Kidney (tissue), 14 donors: Measurements from ENCODE around the gene NEK6. TPM values are rescaled to one million over a fixed set of nuclear protein-coding genes. Genes with fewer than 3 reads are reported as not detected.

Source experiments
- DNase-seq, 5 donors: peaks; one replicate each; pipeline ENCODE4 v3.0.0-alpha.2; 2013 to 2020
- FAIRE-seq: peaks from 2 replicates; lab custom pipeline; 2012; peaks lifted over from hg19 to GRCh38; lab: Jason Lieb, UNC
- H3K27ac ChIP-seq, 2 donors: one replicate each; pipeline ENCODE4 v1.7.0; 2013; ENCODE audit warnings: low read depth in 2 of 2, low read length in 2 of 2, inconsistent platforms in 1 of 2
- H3K27me3 ChIP-seq: one replicate; pipeline ENCODE4 v1.7.1; 2013; ENCODE audit warnings: low read length, inconsistent platforms; ENCODE audit not compliant: control insufficient read depth, insufficient read depth
- H3K36me3 ChIP-seq, 3 donors: one replicate each; pipeline versions ENCODE4 v1.7.0 to v1.7.1; 2013; ENCODE audit warnings: low read length in 3 of 3, control low read depth in 1 of 3, inconsistent platforms in 1 of 3; ENCODE audit not compliant: insufficient read depth in 3 of 3, control insufficient read depth in 2 of 3
- H3K4me1 ChIP-seq, 3 donors: one replicate each; pipeline versions ENCODE4 v1.7.0 to v1.7.1; 2013; ENCODE audit warnings: low read length in 3 of 3, inconsistent platforms in 1 of 3, low read depth in 1 of 3; ENCODE audit not compliant: control insufficient read depth in 2 of 3, insufficient read depth in 2 of 3
- H3K4me3 ChIP-seq, 3 donors: one replicate each; pipeline versions ENCODE4 v1.7.0 to v1.8.1; 2013; ENCODE audit warnings: low read length in 3 of 3, control low read depth in 1 of 3, inconsistent platforms in 1 of 3
- H3K9ac ChIP-seq, 3 donors: one replicate each; pipeline versions ENCODE4 v1.7.0 to v1.7.1; 2013; ENCODE audit warnings: low read length in 3 of 3, control low read depth in 1 of 3, inconsistent platforms in 1 of 3
- H3K9me3 ChIP-seq, 3 donors: one replicate each; pipeline versions ENCODE4 v1.7.0 to v1.7.1; 2013; ENCODE audit warnings: low read length in 3 of 3, control low read depth in 1 of 3, inconsistent platforms in 1 of 3; ENCODE audit not compliant: control insufficient read depth in 2 of 3, insufficient read depth in 1 of 3
- CTCF ChIP-seq: IDR thresholded peaks from 3 replicates; pipeline ENCODE4 v1.5.1; 2012; ENCODE audit warnings: mild to moderate bottlenecking, moderate library complexity, borderline replicate concordance; ENCODE audit not compliant: insufficient read depth; ENCODE audit errors: extremely low read depth
- intact Hi-C: fragments of 100-400 bp; cut with DNase I; formaldehyde crosslinking; loops from one replicate; pipeline ENCODE4 v1.11.1; 2022
- polyA plus RNA-seq: library from polyadenylated mRNA; stranded (reverse); fragments of 350-450 nt; fragmentation: Illumina TruSeq; extraction: RNeasy Lipid Tissue Mini Kit (QIAGEN cat#74804); gene quantifications from one replicate; pipeline ENCODE4 v1.2.3, GENCODE V29; 2014; ENCODE audit warnings: low read depth, low replicate concordance; ENCODE audit not compliant: insufficient read depth
- total RNA-seq: library from RNA; stranded (reverse); fragmentation: NEBNext Ultra II Directional; extraction: Animal tissue kit (Norgen Biotek cat#: 25700); gene quantifications from one replicate; pipeline ENCODE4 v1.2.1, GENCODE V29; 2021
- donor health status: control.
- donor health status: control.
- donor health status: control.
- donor health status: control.
- donor health status: control.
- donor health status: DM: yes; HTN: yes; CAD: no.
- donor health status: Normal renal cell carcinoma (clear cell type).

NEK6 gene
- total and polyA plus RNA-seq, 2 donors from 2014 or later = 14.9 to 82.1 TPM

GRCh38 chr9:124339603-124340146 is 81.9 kb downstream of the NEK6 start:
- intact Hi-C loops = no loop called here
- FAIRE-seq = no peak

GRCh38 chr9:124340219-124341069 is 82.7 kb downstream of the NEK6 start:
- Histone ChIP-seq H3K9ac (no peak overlapping the region), H3K27me3 (no peaks in the 10 kb centered on the region), H3K27ac (no peak overlapping the region), H3K9me3 (peaks cover 2 to 5% (median 3%) of the 10 kb centered on the region in 3 donors), H3K36me3 (peaks cover 3 to 9% (median 6%) of the 10 kb centered on the region in 3 donors), H3K4me1 (no peaks in the 10 kb centered on the region), H3K4me3 (no peak overlapping the region)
- intact Hi-C loops = no loop called here
- TF ChIP-seq CTCF = no peak
- peak in 1 of 5 donors; percentile 52 for DNase-seq
- FAIRE-seq = no peak

More at GRCh38 chr9:124339603-124340146, 81.9 kb downstream of the NEK6 start:
- peak in 3 of 5 donors; percentile 18 to 65 (median 49) for DNase-seq
- no peaks in the 10 kb centered on the region for H3K27me3 ChIP-seq
- no peak overlapping the region for H3K4me3 ChIP-seq
- H3K36me3 ChIP-seq = peaks cover 3 to 9% (median 6%) of the 10 kb centered on the region in 3 donors
- H3K27ac ChIP-seq = no peak overlapping the region
- no peaks in the 10 kb centered on the region for H3K4me1 ChIP-seq
- peaks cover 2 to 5% (median 3%) of the 10 kb centered on the region in 3 donors for H3K9me3 ChIP-seq
- no peak for TF ChIP-seq CTCF
- no peak overlapping the region for H3K9ac ChIP-seq

- no peak for TF ChIP-seq CTCF
- H3K36me3 ChIP-seq = peaks cover 3 to 9% (median 6%) of the 10 kb centered on the region in 3 donors
- no peak overlapping the region for H3K9ac ChIP-seq
- no peak overlapping the region for H3K27ac ChIP-seq
- no peaks in the 10 kb centered on the region for H3K27me3 ChIP-seq
- no peaks in the 10 kb centered on the region for H3K4me1 ChIP-seq
- FAIRE-seq = no peak
- no peak overlapping the region for H3K4me3 ChIP-seq
- intact Hi-C loops = no loop called here
- peak in 1 of 5 donors; percentile 57 for DNase-seq
- peaks cover 2 to 5% (median 3%) of the 10 kb centered on the region in 3 donors for H3K9me3 ChIP-seq
Observed at GRCh38 chr9:124341455-124342170, 83.9 kb downstream of the NEK6 start.
